ENCODE measurements around the gene CMC2. TPM values are rescaled to one million over a fixed set of nuclear protein-coding genes. Genes with fewer than 3 reads are reported as not detected.

CMC2 gene
- total and polyA plus RNA-seq, 9 of the 15 experiments (the other 6 are each of a cell fraction or from before 2014, with no cell fraction given), result 122 to 501 (median 172) TPM

DNA sequence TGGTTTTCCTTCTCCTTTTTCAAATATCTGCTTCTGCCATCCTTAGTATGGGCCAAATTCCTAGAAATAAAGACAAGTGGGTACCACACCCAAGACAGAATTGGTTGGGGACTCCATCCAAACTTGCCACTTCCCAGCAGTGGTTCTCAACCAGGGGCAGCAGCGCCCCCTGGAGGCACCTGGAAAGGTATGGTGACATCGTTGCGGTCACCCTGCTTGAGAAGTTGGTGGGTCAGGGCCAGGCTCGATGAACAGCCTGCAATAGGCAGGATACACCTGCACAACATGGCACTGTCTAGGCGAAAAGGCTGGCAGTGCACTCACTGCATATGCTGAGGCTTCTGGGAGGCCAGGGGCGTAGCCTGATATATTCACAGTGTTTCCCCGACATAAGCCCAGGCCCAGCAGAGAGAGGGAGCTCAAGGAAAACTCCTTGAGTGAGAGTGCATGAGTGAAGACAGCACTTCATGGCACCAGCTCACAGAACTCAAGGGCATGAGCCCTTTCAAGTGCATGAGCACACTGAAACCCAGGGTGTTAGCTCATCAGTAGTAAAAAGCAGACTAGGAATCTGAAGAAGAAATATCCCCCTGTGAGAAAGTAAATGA is 57.7 kb downstream of the CMC2 start (continued):
- TF ChIP-seq, protein P1, sequence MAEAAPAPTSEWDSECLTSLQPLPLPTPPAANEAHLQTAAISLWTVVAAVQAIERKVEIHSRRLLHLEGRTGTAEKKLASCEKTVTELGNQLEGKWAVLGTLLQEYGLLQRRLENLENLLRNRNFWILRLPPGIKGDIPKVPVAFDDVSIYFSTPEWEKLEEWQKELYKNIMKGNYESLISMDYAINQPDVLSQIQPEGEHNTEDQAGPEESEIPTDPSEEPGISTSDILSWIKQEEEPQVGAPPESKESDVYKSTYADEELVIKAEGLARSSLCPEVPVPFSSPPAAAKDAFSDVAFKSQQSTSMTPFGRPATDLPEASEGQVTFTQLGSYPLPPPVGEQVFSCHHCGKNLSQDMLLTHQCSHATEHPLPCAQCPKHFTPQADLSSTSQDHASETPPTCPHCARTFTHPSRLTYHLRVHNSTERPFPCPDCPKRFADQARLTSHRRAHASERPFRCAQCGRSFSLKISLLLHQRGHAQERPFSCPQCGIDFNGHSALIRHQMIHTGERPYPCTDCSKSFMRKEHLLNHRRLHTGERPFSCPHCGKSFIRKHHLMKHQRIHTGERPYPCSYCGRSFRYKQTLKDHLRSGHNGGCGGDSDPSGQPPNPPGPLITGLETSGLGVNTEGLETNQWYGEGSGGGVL (CRISPR knock-in tag; IDR thresholded peaks at IDR 0.05), result no peak
- no peak for TF ChIP-seq EGR1 (conservative IDR thresholded peaks at IDR 0.05)
- TF ChIP-seq, protein P2, sequence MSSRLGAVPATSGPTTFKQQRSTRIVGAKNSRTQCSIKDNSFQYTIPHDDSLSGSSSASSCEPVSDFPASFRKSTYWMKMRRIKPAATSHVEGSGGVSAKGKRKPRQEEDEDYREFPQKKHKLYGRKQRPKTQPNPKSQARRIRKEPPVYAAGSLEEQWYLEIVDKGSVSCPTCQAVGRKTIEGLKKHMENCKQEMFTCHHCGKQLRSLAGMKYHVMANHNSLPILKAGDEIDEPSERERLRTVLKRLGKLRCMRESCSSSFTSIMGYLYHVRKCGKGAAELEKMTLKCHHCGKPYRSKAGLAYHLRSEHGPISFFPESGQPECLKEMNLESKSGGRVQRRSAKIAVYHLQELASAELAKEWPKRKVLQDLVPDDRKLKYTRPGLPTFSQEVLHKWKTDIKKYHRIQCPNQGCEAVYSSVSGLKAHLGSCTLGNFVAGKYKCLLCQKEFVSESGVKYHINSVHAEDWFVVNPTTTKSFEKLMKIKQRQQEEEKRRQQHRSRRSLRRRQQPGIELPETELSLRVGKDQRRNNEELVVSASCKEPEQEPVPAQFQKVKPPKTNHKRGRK (tag; IDR thresholded peaks at IDR 0.05), result no peak
- TF ChIP-seq RBM25 (IDR thresholded peaks at IDR 0.05; ENCODE audit: low read depth, low read length, severe bottlenecking), result no peak
- no peak for TF ChIP-seq NRF1 (conservative IDR thresholded peaks at IDR 0.05 in 1 of 2, IDR thresholded peaks at IDR 0.05 in 1 of 2)
- TF ChIP-seq NR3C1 (CRISPR knock-in tag; IDR thresholded peaks at IDR 0.05), result no peak
- TF ChIP-seq MTA3 (IDR thresholded peaks at IDR 0.05; ENCODE audit: borderline replicate concordance), result no peak
- no peak for TF ChIP-seq NFE2 (IDR thresholded peaks at IDR 0.05; ENCODE audit: low read depth)
- no peak for TF ChIP-seq PHF21A (IDR thresholded peaks at IDR 0.05; ENCODE audit: borderline replicate concordance, low read depth)
- no peak for TF ChIP-seq IRF2 (CRISPR knock-in tag; IDR thresholded peaks at IDR 0.05)
- no peak for TF ChIP-seq ZNF589 (CRISPR knock-in tag; IDR thresholded peaks at IDR 0.05; ENCODE audit: low read depth)
- no peak for TF ChIP-seq MYC (IDR thresholded peaks at IDR 0.05; ENCODE audit: low read depth, low read length)
- no peak for TF ChIP-seq MYC (CRISPR knock-in tag; IDR thresholded peaks at IDR 0.05; ENCODE audit: borderline replicate concordance, low read depth)
- TF ChIP-seq YBX1 (IDR thresholded peaks at IDR 0.05), result no peak
- TF ChIP-seq TBP (optimal IDR thresholded peaks at IDR 0.05; ENCODE audit: low read depth, low read length), result no peak
- TF ChIP-seq CXXC5 (CRISPR knock-in tag; IDR thresholded peaks at IDR 0.05), result no peak
- no peak for TF ChIP-seq ZNF79 (CRISPR knock-in tag; IDR thresholded peaks at IDR 0.05; ENCODE audit: low read depth)
- TF ChIP-seq RB1 (IDR thresholded peaks at IDR 0.05; ENCODE audit: low read depth), result peak; percentile 31; the same call in 1 of the 2 replicates
- TF ChIP-seq, protein P3, sequence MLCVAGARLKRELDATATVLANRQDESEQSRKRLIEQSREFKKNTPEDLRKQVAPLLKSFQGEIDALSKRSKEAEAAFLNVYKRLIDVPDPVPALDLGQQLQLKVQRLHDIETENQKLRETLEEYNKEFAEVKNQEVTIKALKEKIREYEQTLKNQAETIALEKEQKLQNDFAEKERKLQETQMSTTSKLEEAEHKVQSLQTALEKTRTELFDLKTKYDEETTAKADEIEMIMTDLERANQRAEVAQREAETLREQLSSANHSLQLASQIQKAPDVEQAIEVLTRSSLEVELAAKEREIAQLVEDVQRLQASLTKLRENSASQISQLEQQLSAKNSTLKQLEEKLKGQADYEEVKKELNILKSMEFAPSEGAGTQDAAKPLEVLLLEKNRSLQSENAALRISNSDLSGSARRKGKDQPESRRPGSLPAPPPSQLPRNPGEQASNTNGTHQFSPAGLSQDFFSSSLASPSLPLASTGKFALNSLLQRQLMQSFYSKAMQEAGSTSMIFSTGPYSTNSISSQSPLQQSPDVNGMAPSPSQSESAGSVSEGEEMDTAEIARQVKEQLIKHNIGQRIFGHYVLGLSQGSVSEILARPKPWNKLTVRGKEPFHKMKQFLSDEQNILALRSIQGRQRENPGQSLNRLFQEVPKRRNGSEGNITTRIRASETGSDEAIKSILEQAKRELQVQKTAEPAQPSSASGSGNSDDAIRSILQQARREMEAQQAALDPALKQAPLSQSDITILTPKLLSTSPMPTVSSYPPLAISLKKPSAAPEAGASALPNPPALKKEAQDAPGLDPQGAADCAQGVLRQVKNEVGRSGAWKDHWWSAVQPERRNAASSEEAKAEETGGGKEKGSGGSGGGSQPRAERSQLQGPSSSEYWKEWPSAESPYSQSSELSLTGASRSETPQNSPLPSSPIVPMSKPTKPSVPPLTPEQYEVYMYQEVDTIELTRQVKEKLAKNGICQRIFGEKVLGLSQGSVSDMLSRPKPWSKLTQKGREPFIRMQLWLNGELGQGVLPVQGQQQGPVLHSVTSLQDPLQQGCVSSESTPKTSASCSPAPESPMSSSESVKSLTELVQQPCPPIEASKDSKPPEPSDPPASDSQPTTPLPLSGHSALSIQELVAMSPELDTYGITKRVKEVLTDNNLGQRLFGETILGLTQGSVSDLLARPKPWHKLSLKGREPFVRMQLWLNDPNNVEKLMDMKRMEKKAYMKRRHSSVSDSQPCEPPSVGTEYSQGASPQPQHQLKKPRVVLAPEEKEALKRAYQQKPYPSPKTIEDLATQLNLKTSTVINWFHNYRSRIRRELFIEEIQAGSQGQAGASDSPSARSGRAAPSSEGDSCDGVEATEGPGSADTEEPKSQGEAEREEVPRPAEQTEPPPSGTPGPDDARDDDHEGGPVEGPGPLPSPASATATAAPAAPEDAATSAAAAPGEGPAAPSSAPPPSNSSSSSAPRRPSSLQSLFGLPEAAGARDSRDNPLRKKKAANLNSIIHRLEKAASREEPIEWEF (CRISPR knock-in tag; IDR thresholded peaks at IDR 0.05), result no peak
- TF ChIP-seq ESRRB (CRISPR knock-in tag; IDR thresholded peaks at IDR 0.05; ENCODE audit: borderline replicate concordance), result no peak
